Subcutaneous adipose tissue (tissue), 4 donors: ENCODE measurements around the gene PLEKHG4B. TPM values are rescaled to one million over a fixed set of nuclear protein-coding genes. Genes with fewer than 3 reads are reported as not detected.

Source experiments
- total RNA-seq, 4 donors: library from RNA; depleted of rRNA; stranded (reverse); fragments of >200 nt; gene quantifications; one replicate each; pipeline ENCODE4 v1.1.0, GENCODE V29; 2016
- TF ChIP-seq, protein P1 (sequence below): fragments of 450-650 bp; IDR thresholded peaks from one replicate; pipeline ENCODE4 v1.5.1; 2016; ENCODE audit warnings: low read depth, mild to moderate bottlenecking, control low read depth, antibody characterized with exemption, moderate library complexity

PLEKHG4B gene
- total RNA-seq, 4 donors from 2014 or later, result under 0.01 TPM; not detected in 3

DNA sequence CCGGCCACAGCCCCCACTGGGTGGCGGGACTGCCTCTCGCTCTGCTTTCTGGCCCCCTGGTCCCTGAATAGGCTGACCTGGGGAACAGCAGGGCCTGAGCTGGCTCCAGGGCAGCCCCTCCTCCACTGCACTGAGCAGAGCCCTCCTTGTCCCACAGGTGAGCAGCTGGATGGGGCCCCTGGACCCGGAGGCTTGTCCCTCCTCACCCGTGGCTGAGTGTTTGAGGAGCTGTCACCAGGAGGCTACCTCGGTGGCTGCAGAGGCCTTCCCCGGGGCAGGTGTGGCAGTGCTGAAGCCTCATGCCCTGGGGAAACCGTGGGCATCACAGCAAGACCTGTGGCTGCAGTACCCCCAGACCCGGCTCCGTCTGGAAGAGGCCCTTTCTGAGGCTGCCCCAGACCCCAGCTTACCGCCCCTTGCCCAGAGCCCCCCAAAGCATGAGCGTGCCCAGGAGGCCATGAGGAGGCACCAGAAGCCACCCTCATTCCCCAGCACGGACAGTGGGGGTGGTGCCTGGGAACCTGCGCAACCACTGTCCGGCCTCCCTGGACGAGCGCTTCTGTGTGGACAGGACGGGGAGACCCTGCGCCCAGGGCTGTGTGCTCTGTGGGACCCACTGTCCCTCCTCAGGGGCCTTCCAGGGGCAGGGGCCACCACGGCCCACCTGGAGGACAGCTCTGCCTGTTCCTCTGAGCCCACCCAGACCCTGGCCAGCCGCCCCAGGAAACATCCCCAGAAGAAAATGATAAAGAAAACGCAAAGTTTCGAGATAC, 70.8 kb downstream of the PLEKHG4B start:
- TF ChIP-seq, protein P1, sequence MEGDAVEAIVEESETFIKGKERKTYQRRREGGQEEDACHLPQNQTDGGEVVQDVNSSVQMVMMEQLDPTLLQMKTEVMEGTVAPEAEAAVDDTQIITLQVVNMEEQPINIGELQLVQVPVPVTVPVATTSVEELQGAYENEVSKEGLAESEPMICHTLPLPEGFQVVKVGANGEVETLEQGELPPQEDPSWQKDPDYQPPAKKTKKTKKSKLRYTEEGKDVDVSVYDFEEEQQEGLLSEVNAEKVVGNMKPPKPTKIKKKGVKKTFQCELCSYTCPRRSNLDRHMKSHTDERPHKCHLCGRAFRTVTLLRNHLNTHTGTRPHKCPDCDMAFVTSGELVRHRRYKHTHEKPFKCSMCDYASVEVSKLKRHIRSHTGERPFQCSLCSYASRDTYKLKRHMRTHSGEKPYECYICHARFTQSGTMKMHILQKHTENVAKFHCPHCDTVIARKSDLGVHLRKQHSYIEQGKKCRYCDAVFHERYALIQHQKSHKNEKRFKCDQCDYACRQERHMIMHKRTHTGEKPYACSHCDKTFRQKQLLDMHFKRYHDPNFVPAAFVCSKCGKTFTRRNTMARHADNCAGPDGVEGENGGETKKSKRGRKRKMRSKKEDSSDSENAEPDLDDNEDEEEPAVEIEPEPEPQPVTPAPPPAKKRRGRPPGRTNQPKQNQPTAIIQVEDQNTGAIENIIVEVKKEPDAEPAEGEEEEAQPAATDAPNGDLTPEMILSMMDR, result no peak

DNA sequence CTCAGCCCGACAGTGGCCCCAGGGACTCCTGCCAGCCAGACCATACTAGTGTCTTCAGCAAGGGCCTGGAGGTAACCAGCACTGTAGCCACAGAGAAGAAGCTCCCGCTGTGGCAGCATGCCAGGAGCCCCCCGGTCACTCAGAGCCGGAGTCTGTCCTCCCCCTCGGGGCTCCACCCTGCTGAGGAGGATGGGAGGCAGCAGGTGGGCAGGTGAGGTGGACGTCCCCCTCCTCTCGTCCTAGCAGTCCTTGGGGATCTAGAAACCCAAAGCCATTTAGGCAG, 71.3 kb downstream of the PLEKHG4B start:
- TF ChIP-seq, protein P1, result no peak

DNA sequence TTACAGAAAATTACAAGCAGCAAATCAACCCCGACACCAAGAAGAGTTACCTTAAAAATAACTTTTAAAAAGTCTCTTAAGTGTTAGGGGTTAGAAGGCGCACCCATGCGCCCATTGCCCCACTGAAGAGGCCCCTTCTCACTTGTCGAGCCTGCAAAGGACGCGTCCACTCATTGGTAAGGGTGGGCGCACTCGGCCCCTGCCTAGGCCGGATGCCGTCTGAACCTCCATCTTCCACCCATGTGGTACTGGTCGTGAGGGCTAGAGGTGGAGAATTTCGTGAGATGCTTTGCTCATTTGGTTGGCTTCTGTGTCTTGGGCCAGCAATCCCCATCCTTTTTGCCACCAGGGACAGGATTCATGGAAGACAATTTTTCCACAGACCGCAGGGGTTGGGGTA, 71.9 kb downstream of the PLEKHG4B start:
- TF ChIP-seq, protein P1, result no peak

DNA sequence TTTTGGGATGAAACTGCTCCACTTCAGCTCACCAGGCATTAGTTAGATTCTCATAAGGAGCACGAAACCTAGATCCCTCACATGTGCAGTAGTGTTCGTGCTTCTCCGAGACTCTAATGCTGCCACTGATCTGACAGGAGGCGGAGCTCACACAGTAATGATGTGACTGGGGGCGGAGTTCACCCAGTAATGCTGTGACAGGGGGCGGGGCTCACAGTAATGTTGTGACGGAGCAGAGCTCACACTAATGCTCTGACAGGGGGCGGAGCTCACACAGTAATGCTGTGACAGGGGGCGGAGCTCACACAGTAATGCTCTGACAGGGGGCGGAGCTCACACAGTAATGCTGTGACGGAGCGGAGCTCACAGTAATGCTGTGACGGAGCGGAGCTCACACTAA, 72.3 kb downstream of the PLEKHG4B start:
- TF ChIP-seq, protein P1, result no peak

DNA sequence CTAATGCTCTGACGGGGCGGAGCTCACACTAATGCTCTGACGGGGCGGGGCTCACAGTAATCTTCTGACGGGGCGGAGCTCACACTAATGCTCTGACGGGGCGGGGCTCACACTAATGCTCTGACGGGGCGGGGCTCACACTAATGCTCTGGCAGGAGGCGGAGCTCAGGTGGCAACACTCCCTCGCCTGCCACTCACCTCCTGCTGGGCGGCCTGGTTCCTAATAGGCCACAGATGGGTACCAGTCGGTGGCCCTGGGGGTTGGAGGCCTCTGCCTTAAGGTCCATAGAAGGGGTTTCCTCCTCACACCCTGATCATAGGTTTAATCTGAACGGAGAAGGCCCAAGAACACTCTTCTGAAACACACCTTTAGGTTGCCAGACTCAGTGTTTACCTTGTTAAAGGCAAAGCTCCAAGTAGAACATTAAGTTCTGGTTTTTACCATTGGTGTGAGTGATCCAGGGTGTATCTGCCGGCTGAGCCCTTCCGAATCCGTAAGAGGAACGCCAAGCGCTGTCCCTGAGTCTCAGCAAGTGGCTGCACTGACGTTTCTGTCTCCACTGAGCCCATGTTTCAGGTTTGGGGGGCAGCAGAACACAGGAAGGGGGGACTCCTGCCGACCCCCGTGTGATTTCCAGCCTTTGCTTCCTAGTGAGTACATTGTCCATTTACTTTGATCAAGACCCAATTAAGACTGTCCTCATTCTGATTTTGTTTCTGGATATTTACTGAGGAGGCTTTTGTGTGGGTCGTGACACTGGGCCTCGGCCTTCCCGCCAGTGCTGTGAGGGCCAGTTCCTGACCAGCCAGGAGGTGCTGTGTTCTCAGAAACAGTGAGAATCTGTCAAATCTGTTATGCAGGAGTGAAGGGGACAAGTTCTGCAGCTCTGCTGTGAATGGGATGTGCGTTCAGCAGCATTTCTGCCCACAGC, 74.7 kb downstream of the PLEKHG4B start:
- TF ChIP-seq, protein P1, result no peak

DNA sequence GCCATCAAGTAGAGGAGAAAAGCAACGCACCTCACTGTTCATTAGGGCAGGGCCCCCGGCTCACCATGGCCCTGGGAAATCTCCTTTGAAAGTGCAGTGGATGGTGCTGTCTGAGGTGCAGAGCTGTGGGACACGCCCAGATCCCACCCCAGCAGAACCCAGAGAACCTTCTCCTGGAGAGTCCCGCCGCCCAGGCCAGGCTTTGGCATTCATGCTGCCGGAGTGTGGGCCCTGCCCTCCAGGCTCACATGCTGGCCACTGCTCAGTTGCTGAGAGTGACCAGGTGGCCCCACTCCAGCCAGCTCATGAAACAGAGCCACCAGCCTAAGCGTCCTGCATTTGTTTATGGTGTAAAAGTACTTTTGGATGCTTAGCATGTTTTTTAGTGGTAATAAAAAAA, 75.5 kb downstream of the PLEKHG4B start:
- TF ChIP-seq, protein P1, result no peak

DNA sequence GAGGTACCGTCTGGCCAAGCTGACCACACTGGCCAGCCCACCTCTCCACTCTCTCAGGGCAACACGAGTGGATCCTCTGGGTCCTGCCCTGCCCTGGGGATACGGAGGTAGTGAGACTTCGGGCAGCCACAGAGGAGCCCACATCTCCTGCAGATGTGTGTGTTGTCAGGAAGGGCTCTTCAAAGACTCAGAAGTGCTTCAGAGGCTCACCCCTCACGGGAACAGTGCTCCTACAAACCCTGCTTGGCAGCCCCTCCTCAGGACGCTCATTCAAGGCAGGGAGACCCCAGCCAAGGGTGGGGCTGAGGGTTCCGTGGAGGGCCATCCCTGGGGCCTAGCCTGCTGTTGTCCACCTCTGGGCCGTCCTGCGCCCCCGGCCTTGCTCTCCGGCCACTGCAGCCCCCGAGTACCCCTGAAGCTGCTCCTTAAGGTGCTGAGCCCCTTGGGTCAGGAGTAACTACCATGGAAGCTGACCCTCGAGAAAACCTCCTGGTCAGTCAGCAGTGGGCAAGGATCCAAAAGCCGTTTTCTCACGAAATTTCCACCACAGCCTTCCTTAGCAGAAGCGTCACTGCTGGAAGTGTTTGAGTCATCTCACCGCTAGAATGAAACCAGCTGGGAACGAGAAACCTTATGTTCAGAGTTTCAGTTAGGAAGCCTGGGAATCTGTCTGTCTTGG, 76.2 kb downstream of the PLEKHG4B start:
- TF ChIP-seq, protein P1, result no peak
